ENCODE data around the gene GP1BB. TPM values are rescaled to one million over a fixed set of nuclear protein-coding genes. Genes with fewer than 3 reads are reported as not detected.

GP1BB gene
- total and polyA plus RNA-seq, 8 donors: 3.3 to 11.1 (median 5.4) TPM; not detected in 1

GRCh38 chr22:19743651-19744050 lies 20.3 kb downstream of the GP1BB start:
- DNase-seq: peak in 1 of 4 donors; percentile 64
- Histone ChIP-seq H3K27me3 (peaks cover 0 to 4% of the 10 kb centered on the region in 2 donors), H3K9me3 (no peaks in the 10 kb centered on the region), H3K4me3 (no peak overlapping the region), H3K4me1 (no peaks in the 10 kb centered on the region), H3K27ac (no peak overlapping the region), H3K36me3 (no peaks in the 10 kb centered on the region)
- intact Hi-C loops (cut with DNase I): no loop called here
- TF ChIP-seq CTCF (IDR thresholded peaks at IDR 0.05): no peak
- ATAC-seq: no peak

- no peaks in the 10 kb centered on the region for H3K36me3 ChIP-seq
- no peak overlapping the region for H3K27ac ChIP-seq
- ATAC-seq: no peak
- no peaks in the 10 kb centered on the region for H3K27me3 ChIP-seq
- H3K4me1 ChIP-seq: no peaks in the 10 kb centered on the region
- no peaks in the 10 kb centered on the region for H3K9me3 ChIP-seq
- no peak for TF ChIP-seq CTCF (IDR thresholded peaks at IDR 0.05)
- DNase-seq: no peak
- no peak overlapping the region for H3K4me3 ChIP-seq
- intact Hi-C loops (cut with DNase I): no loop called here
Measured at GRCh38 chr22:19744350-19745006, 21.1 kb downstream of the GP1BB start.

GRCh38 chr22:19745155-19746101 lies 22.1 kb downstream of the GP1BB start:
- DNase-seq: no peak
- Histone ChIP-seq H3K4me3 (no peak overlapping the region), H3K27me3 (peaks cover 0 to 7% of the 10 kb centered on the region in 2 donors), H3K27ac (no peak overlapping the region), H3K36me3 (no peaks in the 10 kb centered on the region), H3K9me3 (no peaks in the 10 kb centered on the region), H3K4me1 (no peaks in the 10 kb centered on the region)
- intact Hi-C loops (cut with DNase I): no loop called here
- TF ChIP-seq CTCF (IDR thresholded peaks at IDR 0.05): no peak
- ATAC-seq: no peak

GRCh38 chr22:19746726-19747125 lies 23.4 kb downstream of the GP1BB start:
- Histone ChIP-seq H3K4me3 (no peak overlapping the region), H3K27me3 (peaks cover 0 to 20% of the 10 kb centered on the region in 2 donors), H3K9me3 (no peaks in the 10 kb centered on the region), H3K4me1 (no peaks in the 10 kb centered on the region), H3K36me3 (no peaks in the 10 kb centered on the region), H3K27ac (no peak overlapping the region)
- TF ChIP-seq CTCF (IDR thresholded peaks at IDR 0.05): no peak
- DNase-seq (no peak), ATAC-seq (no peak)
- intact Hi-C loops (cut with DNase I): no loop called here

GRCh38 chr22:19747551-19747950 lies 24.2 kb downstream of the GP1BB start:
- H3K27ac ChIP-seq: no peak overlapping the region
- DNase-seq: no peak
- H3K4me3 ChIP-seq: no peak overlapping the region
- intact Hi-C loops (cut with DNase I): no loop called here
- ATAC-seq: no peak
- TF ChIP-seq CTCF (IDR thresholded peaks at IDR 0.05): no peak
- peaks cover 0 to 28% of the 10 kb centered on the region in 2 donors for H3K27me3 ChIP-seq
- H3K4me1 ChIP-seq: no peaks in the 10 kb centered on the region
- H3K9me3 ChIP-seq: no peaks in the 10 kb centered on the region
- H3K36me3 ChIP-seq: no peaks in the 10 kb centered on the region
